NCI-H1694 (cell line): ENCODE measurements around the gene NEURL1.
A peak's percentile ranks its signal among the peaks of the same experiment; 100 is the strongest.
"Not testable (repeated sequence)": the region's sequence is repeated elsewhere in the genome, so short reads cannot be mapped to it uniquely, and the experiment has no call there.

Experiments used
- DNase-seq: peaks from one replicate; lab custom pipeline; 2025; lab: John Stamatoyannopoulos, UW

NEURL1 gene

GRCh38 chr10:103463499-103463898 lies 30.0 kb upstream of the NEURL1 start:
- no peak for DNase-seq

- no peak for DNase-seq
Measured at GRCh38 chr10:103465411-103466179, 27.9 kb upstream of the NEURL1 start.

- DNase-seq = no peak
Measured at GRCh38 chr10:103466734-103467133, 26.8 kb upstream of the NEURL1 start.

GRCh38 chr10:103467406-103467805 lies 26.1 kb upstream of the NEURL1 start:
- no peak for DNase-seq

- DNase-seq = no peak
Measured at GRCh38 chr10:103469201-103469600, 24.3 kb upstream of the NEURL1 start.

GRCh38 chr10:103470761-103471653 lies 22.5 kb upstream of the NEURL1 start:
- no peak for DNase-seq

GRCh38 chr10:103472005-103472404 lies 21.5 kb upstream of the NEURL1 start:
- DNase-seq = no peak

- DNase-seq = no peak
Measured at GRCh38 chr10:103473261-103473671, 20.2 kb upstream of the NEURL1 start.

GRCh38 chr10:103474077-103474476 lies 19.4 kb upstream of the NEURL1 start:
- DNase-seq = no peak

- no peak for DNase-seq
Measured at GRCh38 chr10:103475437-103475836, 18.1 kb upstream of the NEURL1 start.

GRCh38 chr10:103476046-103476768 lies 17.3 kb upstream of the NEURL1 start:
- DNase-seq = no peak

GRCh38 chr10:103478671-103479070 lies 14.8 kb upstream of the NEURL1 start:
- no peak for DNase-seq

- no peak for DNase-seq
Measured at GRCh38 chr10:103479135-103479534, 14.4 kb upstream of the NEURL1 start, which contains the start of gene CALHM3. CALHM3 (minus strand) TSS chr10:103479240; CDS start chr10:103479032, 208 bp downstream.

- no peak for DNase-seq
Measured at GRCh38 chr10:103480521-103480920, 13.0 kb upstream of the NEURL1 start.

GRCh38 chr10:103481974-103482531 lies 11.5 kb upstream of the NEURL1 start:
- peak; percentile 67 for DNase-seq

- not testable (repeated sequence) for DNase-seq
Measured at GRCh38 chr10:103486635-103487409, 6.7 kb upstream of the NEURL1 start.

- no peak for DNase-seq
Measured at GRCh38 chr10:103487410-103487708, 6.1 kb upstream of the NEURL1 start.

GRCh38 chr10:103490986-103491314 lies 2.6 kb upstream of the NEURL1 start:
- no peak for DNase-seq

- no peak for DNase-seq
Measured at GRCh38 chr10:103491729-103492364, 1.7 kb upstream of the NEURL1 start.

GRCh38 chr10:103492655-103493261 lies 747 bp upstream of the NEURL1 start:
- no peak for DNase-seq
